Measurements from ENCODE around the gene SORCS1.

DNA sequence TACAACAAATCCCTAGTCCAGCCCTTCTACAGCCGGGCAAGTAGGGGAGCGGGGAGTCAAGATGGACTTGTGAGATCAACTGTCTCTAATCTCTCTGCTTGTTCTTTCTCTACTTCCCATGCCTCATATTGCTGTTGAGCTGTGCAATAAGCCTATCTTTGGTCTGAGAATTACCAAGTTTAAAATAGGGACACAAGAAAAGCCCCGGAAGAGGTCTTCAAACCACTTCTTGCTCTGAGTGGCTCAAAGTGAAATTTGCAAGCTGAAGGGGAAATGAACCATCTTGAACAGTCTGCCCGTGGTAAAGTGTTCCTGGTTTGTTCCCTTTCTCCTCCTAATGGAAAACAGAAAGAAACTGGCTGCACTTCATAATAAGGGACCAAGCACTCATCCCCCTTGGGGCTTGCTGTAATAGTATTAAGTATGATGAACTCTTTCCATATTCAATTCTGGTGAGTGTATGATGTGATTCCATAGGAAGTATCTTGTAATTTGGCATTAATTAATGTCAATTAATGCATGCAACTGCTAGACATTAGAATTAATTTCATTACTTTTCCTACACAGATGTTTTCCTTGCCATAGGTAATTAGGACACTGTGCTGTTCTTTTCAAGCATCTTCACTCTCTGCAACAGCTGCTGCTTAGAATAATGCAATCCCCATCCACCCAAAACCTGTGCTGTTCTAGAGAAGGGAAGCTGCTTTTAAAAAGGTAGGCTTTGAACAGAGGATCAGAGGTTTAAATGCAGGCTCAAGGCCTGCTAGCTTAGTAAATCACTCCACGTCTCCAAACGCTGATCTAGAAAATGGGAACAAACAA lies 449.6 kb downstream of the SORCS1 start:
- TF ChIP-seq, protein P1, sequence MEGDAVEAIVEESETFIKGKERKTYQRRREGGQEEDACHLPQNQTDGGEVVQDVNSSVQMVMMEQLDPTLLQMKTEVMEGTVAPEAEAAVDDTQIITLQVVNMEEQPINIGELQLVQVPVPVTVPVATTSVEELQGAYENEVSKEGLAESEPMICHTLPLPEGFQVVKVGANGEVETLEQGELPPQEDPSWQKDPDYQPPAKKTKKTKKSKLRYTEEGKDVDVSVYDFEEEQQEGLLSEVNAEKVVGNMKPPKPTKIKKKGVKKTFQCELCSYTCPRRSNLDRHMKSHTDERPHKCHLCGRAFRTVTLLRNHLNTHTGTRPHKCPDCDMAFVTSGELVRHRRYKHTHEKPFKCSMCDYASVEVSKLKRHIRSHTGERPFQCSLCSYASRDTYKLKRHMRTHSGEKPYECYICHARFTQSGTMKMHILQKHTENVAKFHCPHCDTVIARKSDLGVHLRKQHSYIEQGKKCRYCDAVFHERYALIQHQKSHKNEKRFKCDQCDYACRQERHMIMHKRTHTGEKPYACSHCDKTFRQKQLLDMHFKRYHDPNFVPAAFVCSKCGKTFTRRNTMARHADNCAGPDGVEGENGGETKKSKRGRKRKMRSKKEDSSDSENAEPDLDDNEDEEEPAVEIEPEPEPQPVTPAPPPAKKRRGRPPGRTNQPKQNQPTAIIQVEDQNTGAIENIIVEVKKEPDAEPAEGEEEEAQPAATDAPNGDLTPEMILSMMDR (IDR thresholded peaks at IDR 0.05; ENCODE audit: insufficient read depth, low read length, poor library complexity, severe bottlenecking), result no peak
- TF ChIP-seq EZH2phosphoT487 (conservative IDR thresholded peaks at IDR 0.05; ENCODE audit: low read length), result no peak
